HK-2 (cell line): Measurements from ENCODE around the gene ZNF747.

ENCODE experiments used
- DNase-seq: peaks from one replicate; pipeline ENCODE4 v3.0.0-alpha.2; 2018; ENCODE audit not compliant: unreplicated experiment

Gene ZNF747

DNA sequence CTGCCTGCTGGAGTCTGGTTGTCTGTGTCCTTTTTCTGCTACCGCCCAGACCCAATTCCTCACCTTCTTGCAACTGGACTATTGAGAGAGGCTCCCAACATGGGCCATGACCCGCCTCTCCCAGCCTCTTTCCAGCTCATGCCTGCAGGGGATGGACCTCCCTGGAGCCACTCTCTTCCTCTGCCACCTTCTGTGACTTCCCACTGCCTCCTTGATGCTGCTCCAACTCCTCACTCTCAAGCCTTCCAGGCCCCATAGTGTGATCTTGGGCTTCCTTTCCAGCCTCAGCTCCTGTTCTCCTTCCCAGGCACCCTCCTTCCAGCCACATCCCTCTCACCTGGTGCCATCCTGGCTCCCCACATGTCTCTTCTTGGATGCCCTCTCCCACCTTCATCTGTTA is 19.4 kb downstream of the ZNF747 start:
- no peak for DNase-seq

DNA sequence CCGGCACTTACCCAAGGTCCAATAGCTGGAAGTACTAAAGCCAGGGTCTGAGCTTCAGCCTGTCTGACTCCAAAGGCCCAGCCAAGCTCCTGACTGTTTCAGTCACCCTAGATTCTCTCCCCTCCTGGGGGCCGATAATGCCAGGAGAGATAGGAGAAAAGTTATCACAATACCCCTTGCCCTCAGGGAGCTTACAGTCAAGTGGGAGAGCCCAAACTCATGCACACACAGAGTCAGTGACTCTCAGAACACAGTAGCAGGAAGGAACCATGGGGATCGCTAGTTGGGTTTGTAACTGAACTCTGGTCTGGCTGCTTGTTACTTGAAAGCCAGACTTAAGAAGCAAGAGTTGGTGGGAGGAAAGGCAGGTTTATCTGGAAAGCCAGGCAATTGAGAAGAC is 23.1 kb downstream of the ZNF747 start:
- DNase-seq = no peak

DNA sequence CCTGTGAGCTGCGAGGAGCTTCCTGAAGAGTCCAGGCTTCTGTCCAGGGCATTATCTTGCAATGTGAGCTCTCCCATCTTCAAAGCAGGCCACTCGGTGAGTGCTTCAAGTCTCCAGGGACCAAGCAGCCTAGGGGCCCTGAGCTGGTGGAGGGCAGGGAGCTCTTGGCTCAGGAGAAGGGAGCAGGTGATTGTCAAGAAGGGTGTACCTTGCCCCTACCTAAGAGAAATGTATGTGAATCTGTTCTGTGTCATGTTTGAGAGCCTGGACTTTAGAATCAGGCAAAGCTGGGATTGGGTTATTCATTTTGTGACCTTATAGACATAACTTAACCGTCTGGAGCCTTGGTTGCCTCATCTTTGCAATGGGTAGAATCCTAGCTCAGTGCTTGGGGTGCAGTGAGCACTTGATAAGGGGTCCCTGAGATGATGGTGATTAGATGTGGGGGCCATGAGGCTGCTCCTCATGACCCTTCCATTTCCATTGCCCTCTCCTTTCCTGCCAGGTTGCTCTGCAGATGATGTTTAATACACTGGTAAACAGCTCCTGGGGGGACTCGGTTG is 24.2 kb downstream of the ZNF747 start:
- no peak for DNase-seq

DNA sequence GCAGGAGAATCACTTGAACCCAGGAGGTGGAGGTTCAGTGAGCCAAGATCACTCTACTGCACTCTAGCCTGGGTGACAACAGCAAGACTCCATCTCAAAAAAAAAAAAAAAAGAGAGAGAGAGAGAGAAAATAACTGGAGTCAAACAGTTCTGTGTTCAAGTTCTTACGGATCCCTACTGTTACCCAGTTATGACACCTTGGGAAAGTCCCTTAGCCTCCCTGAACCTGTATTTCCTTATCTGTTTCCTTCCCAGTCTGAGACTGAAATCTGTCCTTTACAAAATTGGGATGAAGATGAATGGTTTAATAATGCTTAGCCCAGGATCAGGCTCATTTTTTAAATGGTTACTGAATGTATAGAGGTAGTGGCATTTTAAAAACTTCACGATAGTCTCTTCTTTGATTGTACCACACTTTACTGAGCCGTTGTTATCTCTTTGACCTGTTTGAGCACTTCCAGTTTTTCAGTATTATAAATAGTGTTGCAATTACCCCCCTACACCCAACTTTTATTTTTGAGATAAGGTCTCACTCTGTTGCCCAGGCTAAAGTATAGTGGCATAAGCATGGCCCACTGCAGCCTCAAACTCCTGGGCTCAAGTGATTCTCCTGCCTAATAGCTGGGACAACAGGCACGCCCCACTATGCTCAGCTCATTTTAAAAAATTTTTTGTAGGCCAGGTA is 25.4 kb downstream of the ZNF747 start:
- no peak for DNase-seq

DNA sequence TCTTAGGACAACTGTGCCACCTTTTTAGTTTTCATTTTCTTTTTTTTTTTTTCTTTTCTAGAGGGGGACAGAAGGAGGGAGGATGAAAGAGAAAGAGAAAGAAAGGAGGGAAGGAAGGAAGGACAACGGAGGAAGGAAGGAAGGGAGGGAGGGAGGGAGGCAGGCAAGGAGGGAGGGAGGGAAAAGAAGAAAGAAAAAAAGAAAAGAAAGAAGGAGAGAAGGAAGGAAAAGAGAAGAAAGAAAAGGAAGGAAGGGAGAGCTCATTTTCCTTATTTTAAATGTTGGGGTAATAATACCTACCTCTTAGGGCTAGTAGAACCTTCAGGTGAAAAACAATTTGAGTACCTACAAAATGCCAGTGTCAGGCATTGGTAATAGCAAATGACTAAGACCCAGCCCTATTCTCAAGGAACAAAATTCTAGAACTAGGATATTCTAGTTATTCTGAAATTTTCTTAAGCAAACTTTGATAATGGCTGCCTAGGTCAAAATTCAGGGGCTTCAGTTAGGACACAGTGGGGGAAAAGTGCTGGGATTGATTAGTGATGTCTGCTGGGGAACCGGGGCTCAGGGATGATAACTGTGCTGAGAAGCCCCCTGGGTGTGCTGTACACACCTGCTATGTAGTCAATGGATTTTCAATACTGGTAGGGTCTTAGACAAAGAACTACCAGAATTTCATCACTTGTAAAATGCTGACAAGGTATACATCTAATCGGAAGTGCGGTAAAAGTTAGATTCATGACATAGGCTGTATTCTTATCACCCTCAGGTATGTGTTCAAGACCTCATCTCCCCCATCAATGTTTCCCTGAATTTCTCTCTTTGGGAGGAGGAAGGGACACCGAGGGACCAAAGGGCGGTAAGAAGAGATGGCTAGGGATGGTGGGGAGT is 31.0 kb downstream of the ZNF747 start:
- no peak for DNase-seq

DNA sequence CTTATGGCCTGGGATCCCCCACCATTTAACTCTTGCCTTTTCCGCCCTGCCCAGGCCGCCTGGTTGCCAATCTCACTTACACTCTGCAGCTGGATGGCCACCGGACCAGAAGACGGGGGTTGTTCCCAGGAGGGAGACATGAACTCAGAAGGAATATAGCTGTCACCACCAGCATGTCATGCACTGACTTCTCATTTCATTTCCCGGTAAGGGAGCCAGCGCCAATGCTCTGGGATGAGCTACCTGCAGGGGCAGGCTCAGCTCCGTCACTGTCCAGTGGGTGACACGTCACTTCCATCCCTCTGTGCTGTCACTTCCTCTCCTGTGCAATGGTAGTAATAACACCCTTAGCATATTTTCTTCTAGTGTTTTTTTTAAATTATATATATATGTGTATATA is 35.4 kb downstream of the ZNF747 start:
- no peak for DNase-seq

DNA sequence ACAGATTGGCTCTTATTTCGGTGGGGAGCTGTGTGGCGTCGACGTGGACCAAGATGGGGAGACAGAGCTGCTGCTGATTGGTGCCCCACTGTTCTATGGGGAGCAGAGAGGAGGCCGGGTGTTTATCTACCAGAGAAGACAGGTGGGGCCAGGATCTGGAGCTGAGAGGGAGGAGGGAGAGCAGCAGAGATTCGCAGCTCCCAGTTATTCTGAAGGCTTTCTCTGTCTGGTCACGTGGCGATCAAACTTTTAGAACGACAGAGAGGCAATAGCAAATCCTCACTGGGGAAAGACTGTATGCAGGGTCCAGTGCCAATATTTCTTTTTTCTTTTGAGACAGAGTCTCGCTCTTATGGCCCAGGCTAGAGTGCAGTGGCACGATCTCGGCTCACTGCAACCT is 39.9 kb downstream of the ZNF747 start:
- DNase-seq = no peak

DNA sequence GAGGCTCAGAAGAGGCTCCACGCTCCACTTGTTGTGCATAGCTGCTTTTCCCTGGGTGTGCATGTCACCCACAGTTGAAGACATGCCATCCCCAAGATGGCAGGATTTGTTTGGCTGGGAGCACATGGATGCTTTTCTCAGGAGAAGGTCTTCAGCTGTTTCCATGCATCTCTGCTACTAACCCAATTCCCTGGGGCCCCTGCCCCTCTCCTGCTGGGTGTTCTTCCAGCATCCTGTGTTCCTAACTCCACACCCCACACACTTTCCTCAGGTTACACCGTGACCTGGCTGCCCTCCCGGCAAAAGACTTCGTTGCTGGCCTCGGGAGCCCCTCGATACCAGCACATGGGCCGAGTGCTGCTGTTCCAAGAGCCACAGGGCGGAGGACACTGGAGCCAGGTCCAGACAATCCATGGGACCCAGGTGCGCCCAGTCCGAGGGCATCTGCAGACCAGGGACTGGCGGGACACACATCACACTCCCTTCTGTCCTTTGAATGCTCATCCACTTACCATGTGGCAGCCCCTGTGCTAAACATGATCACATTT is 40.6 kb downstream of the ZNF747 start:
- DNase-seq = no peak

DNA sequence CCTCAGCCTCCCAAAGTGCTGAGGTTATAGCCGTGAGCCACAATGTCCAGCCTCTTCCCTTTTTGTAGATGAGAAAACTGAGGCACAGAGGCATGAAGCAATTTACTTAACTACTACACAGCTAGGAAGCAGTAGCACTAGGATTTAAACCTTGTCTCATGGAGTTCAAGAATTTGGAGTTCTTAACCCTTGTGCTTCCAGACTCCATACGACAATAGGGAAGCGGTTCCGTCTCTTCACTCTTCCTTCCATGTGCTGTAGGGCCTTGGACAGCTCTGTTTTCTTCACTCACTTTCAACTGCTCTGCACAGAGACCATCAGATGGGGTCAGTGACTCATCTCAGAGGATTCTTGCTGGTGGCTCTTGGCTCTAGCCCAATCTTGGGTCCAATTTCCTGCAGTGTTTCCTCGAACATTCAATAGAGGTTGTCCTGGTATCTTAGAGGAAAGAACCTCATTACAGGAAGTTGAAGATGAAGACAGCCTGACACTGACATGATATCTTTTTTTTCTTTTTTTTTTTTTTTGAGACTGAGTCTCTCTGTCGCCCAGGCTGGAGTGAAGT is 42.8 kb downstream of the ZNF747 start:
- DNase-seq = peak; percentile 57

DNA sequence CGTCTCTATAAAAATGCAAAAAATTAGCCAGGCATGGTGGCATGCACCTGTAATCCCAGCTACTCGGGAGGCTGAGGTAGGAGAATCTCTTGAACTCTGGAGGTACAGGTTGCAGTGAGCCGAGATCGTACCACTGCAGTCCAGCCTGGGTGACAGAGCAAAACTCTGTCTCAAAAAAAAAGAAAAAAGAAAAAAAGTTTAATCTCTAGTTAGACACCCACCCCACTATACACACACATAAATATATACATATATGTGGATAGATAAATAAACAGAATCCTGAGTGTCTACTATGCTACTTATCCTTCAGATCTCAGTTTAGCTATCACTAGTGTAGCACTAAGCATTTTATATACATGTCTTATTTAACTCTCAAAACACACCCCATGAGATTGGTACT is 43.4 kb downstream of the ZNF747 start:
- no peak for DNase-seq

DNA sequence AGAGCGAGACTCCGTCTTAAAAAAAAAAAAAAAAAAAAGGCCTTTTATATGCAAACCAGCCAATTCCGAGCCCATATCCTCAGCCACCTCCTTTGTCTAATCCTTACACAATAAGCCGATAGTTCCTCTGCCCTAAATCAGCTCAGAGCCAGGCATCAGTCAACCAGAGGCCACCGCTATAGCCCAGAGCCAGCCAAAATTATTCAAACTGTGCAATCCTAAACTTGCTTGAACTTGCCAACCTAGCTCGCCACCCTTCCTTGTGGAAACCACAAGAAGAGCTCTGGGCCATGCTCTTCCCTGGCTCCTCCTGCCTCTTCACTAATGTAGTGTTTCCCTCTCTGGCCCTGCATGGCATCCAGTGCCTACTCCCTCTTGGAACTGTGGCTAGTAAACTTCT is 44.4 kb downstream of the ZNF747 start:
- no peak for DNase-seq

DNA sequence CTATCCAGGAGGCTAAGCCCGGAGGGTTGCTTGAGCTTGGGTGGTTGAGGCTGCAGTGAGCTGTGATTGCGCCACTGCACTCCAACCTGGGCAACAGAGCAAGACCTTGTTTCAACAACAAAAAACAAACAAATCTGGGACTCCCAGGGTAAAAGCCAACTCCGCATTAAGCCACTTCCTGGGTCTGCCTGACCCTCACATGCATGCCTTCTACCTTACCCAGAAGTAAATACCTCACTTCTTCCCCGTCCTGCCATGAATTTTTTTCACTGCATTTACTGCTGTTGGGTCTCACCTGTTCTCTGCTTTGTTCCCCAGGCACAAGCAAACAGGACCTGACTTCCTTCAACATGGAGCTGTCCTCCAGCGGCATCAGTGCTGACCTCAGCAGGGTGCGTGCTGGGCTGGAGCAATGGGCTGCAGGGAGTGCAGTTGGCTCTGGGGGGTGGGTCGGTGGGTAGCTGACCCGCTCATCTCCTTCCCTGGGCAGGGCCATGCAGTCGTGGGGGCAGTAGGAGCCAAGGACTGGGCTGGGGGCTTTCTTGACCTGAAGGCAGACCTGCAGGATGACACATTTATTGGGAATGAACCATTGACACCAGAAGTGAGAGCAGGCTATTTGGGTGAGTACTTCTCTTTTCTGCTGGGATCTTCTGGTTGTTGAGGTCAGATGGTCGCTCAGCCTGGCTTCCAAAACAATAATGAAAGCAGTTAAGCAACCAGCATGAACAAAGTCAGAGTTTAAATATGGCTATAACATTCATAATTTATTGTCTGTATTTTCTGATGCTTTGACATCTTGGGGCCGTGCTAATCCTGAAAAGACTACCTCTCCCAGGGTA is 45.7 kb downstream of the ZNF747 start:
- DNase-seq = no peak

DNA sequence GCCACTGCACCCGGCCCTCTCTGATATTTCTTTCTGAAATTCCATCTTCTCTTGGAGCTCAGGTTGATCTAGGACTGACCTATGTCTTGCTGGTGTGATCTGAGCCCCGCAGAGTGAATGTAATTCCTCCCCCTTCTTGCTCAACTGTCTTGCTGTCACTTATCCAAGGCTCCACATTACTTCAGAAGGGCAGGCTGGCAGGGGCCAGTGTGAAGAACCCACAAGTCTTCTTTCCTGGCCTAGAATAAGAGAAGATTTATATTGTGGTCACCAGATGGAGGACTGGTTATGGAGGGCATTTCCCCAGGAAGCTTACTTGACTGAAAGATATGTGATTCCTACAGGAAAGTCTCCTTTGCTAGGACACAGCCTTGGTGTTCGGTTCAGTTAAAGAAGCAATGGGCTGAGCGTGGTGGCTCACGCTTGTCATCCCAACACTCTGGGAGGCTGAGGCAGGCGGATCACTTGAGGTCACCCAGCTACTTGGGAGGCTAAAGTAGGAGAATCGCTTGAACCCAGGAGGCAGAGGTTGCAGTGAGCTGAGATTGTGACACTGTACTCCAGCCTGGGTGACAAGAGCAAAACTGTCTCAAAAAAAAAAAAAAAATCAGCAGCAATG is 48.7 kb downstream of the ZNF747 start:
- no peak for DNase-seq

DNA sequence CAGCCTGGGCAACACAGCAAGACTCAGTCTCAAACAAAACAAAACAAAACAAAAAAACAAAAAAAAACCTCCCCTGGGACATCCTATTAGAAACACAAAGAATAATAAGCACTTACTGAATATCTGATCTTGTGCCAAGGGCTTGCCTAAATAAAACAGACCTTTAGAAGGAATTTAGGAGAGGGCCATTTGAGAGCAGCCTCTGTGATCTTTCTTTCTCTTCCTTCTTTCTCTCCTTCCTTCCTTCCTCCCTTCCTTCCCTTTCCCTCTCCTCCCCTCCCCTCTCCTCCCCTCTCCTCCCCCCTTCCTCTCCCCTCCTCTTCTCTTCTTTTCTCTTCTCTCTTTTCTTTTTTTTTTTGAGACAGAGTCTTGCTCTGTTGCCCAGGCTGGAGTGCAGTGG is 49.8 kb downstream of the ZNF747 start:
- no peak for DNase-seq

DNA sequence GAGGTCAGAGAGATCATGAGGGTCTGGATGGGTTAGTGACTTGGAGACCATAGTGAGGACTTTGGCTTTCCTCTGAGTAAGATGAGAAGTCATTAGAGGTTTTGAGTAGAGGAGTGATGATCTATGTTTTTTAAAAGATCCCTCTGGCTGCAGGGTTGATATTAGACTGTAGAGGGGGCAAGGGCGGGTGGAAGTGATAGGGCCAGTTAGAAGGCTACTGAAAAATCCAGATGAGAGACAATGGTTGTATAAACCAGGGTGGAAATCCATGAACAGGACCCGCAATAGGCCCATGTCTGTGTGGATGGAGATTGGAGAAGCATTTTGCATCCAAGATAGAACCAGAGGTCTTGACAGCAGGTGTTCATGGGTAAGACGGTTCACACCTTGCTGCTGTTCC is 52.3 kb downstream of the ZNF747 start:
- no peak for DNase-seq

DNA sequence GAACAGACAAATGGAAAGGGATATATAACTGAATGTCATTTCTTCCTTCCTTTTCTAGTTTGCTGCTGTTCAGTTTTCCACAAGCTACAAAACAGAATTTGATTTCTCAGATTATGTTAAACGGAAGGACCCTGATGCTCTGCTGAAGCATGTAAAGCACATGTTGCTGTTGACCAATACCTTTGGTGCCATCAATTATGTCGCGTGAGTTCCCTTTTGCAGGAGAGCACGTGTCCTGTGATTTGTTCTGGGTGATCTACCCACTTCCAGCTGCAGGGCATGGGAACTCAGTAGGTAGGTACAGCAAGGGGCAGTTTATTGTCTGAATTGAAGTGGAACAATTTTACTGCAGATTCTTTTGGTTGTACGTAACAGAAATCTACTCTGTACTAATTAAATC is 53.3 kb downstream of the ZNF747 start:
- no peak for DNase-seq
